Neural progenitor cell (in vitro differentiated cells): ENCODE results near the gene SLC37A1.

Experiments
- EZH2 ChIP-seq: fragments of 200-600 bp; sonication (generic); IDR thresholded peaks from 2 replicates; pipeline ENCODE4 v1.6.1; 2017; ENCODE audit warnings: antibody characterized with exemption, mild to moderate bottlenecking, moderate library complexity
- EZH2phosphoT487 ChIP-seq: fragments of 200-600 bp; sonication (generic); IDR thresholded peaks from 2 replicates; pipeline ENCODE4 v1.6.1; 2017; ENCODE audit warnings: antibody characterized with exemption
- TF ChIP-seq, protein P1 (sequence below): fragments of 200-600 bp; sonication (generic); IDR thresholded peaks from 2 replicates; pipeline ENCODE4 v1.5.1; 2017; ENCODE audit warnings: antibody characterized with exemption, mild to moderate bottlenecking

DNA sequence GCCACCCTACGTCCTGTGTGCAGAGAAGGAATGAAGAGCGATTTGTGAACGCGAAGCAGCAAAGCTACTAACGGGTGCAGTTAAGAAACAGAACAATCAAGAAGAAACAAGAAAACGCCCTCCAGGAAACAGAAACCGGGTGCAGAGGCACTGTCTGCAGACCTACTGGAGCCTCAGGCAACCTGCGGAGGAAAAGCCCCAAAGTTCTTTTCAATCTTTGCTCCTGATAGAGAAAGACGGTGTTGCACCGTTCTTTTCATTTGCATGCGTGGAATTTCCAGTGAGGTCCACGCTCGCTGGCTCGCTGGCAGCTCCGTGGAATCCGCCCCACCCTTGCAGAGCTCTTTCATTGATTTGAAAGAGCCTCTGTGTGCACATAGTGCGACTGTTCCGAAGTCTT lies 102.8 kb downstream of the SLC37A1 start:
- TF ChIP-seq, protein P1, sequence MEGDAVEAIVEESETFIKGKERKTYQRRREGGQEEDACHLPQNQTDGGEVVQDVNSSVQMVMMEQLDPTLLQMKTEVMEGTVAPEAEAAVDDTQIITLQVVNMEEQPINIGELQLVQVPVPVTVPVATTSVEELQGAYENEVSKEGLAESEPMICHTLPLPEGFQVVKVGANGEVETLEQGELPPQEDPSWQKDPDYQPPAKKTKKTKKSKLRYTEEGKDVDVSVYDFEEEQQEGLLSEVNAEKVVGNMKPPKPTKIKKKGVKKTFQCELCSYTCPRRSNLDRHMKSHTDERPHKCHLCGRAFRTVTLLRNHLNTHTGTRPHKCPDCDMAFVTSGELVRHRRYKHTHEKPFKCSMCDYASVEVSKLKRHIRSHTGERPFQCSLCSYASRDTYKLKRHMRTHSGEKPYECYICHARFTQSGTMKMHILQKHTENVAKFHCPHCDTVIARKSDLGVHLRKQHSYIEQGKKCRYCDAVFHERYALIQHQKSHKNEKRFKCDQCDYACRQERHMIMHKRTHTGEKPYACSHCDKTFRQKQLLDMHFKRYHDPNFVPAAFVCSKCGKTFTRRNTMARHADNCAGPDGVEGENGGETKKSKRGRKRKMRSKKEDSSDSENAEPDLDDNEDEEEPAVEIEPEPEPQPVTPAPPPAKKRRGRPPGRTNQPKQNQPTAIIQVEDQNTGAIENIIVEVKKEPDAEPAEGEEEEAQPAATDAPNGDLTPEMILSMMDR = no peak
- TF ChIP-seq EZH2phosphoT487 (no peak), EZH2 (no peak)
